Ishikawa (cell line): ENCODE measurements around the gene HYDIN.

ENCODE experiments used
- CEBPB ChIP-seq: IDR thresholded peaks from 2 replicates; pipeline ENCODE4 v1.6.1; 2012
- EP300 ChIP-seq: IDR thresholded peaks from 2 replicates; pipeline ENCODE4 v1.6.1; 2012; ENCODE audit warnings: borderline replicate concordance
- TCF12 ChIP-seq: IDR thresholded peaks from 2 replicates; pipeline ENCODE4 v1.6.1; 2012; ENCODE audit warnings: low read depth
- TEAD4 ChIP-seq: IDR thresholded peaks from 2 replicates; pipeline ENCODE4 v1.6.1; 2012
- YY1 ChIP-seq: IDR thresholded peaks from 2 replicates; pipeline ENCODE4 v1.6.1; 2012; ENCODE audit warnings: low read depth

DNA sequence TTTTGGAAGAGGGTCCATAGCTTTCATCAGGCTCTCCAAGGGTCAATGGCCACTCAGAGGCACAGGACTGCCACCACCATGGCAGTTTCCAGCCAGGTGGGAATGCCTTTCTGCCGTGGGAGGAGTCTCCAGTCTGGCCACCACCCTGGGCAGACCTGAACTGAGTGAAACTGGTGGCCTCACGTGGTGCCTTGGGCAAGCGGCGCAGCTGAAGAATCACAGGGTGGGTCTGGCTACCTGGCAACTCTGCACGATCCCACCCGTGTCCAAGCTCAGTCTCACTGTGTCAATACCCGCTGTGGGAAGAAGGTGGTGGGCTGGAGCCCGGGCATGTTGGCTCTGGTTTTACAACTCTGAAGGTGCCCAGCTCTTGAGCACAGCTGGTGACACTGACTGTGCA, 461.4 kb downstream of the HYDIN start:
- TF ChIP-seq EP300 (no peak), TCF12 (no peak), TEAD4 (no peak), CEBPB (no peak), YY1 (no peak)
